Measurements from ENCODE around the gene GTPBP3.
"Not testable (repeated sequence)": the region's sequence is repeated elsewhere in the genome, so short reads cannot be mapped to it uniquely, and the experiment has no call there.

GTPBP3 gene

GRCh38 chr19:17346109-17346671 is 8.8 kb downstream of the GTPBP3 start:
- DNase-seq (ENCODE audit: low read depth), result peak; percentile 60

GRCh38 chr19:17347361-17347760 is 10.0 kb downstream of the GTPBP3 start:
- DNase-seq (ENCODE audit: low read depth), result no peak

- DNase-seq (ENCODE audit: low read depth), result no peak
Observed at GRCh38 chr19:17347877-17348276, 10.5 kb downstream of the GTPBP3 start.

- no peak for DNase-seq (ENCODE audit: low read depth)
Observed at GRCh38 chr19:17348700-17349099, 11.3 kb downstream of the GTPBP3 start.

- no peak for DNase-seq (ENCODE audit: low read depth)
Observed at GRCh38 chr19:17351815-17352435, 14.6 kb downstream of the GTPBP3 start.

GRCh38 chr19:17352608-17353280 is 15.4 kb downstream of the GTPBP3 start:
- no peak for DNase-seq (ENCODE audit: low read depth)

GRCh38 chr19:17353386-17353785 is 16.0 kb downstream of the GTPBP3 start:
- DNase-seq (ENCODE audit: low read depth), result no peak

- DNase-seq (ENCODE audit: low read depth), result no peak
Observed at GRCh38 chr19:17357078-17357666, 19.8 kb downstream of the GTPBP3 start.

- DNase-seq (ENCODE audit: low read depth), result no peak
Observed at GRCh38 chr19:17357724-17358123, 20.4 kb downstream of the GTPBP3 start.

- DNase-seq (ENCODE audit: low read depth), result no peak
Observed at GRCh38 chr19:17358395-17358794, 21.0 kb downstream of the GTPBP3 start.

GRCh38 chr19:17359905-17360800 is 22.8 kb downstream of the GTPBP3 start:
- no peak for DNase-seq (ENCODE audit: low read depth)

- not testable (repeated sequence) for DNase-seq (ENCODE audit: low read depth)
Observed at GRCh38 chr19:17363852-17364605, 26.7 kb downstream of the GTPBP3 start.

- no peak for DNase-seq (ENCODE audit: low read depth)
Observed at GRCh38 chr19:17365361-17365760, 28.0 kb downstream of the GTPBP3 start.

- DNase-seq (ENCODE audit: low read depth), result no peak
Observed at GRCh38 chr19:17370026-17370587, 32.8 kb downstream of the GTPBP3 start.

GRCh38 chr19:17376935-17377600 is 39.7 kb downstream of the GTPBP3 start, which contains the start of gene PLVAP:
Gene PLVAP (minus strand): TSS chr19:17377342. CDS start chr19:17377288, 54 bp downstream.
- no peak for DNase-seq (ENCODE audit: low read depth)

GRCh38 chr19:17378271-17378670 is 40.9 kb downstream of the GTPBP3 start:
- DNase-seq (ENCODE audit: low read depth), result no peak

GRCh38 chr19:17379221-17379631 is 41.9 kb downstream of the GTPBP3 start:
- no peak for DNase-seq (ENCODE audit: low read depth)

GRCh38 chr19:17380426-17381138 is 43.2 kb downstream of the GTPBP3 start:
- DNase-seq (ENCODE audit: low read depth), result no peak

GRCh38 chr19:17385878-17386611 is 48.7 kb downstream of the GTPBP3 start:
- peak; percentile 39 for DNase-seq (ENCODE audit: low read depth)

Data from stimulated activated CD4-positive, alpha-beta T cell treated with anti-CD3 and anti-CD28 coated beads, Interleukin-2, amount 100 ng/mL, for 4 hours (primary cell).